HepG2 (cell line): ENCODE results near the gene MSRB2. TPM values are rescaled to one million over a fixed set of nuclear protein-coding genes. Genes with fewer than 3 reads are reported as not detected.

Experiments
- AGO2 ChIP-seq: fragments of 200-400 bp; formaldehyde crosslinking; optimal IDR thresholded peaks from 2 replicates; pipeline ENCODE3; 2017; ENCODE audit warnings: mild to moderate bottlenecking, low read depth, low read length, moderate library complexity
- CHD2 ChIP-seq: IDR thresholded peaks from 2 replicates; pipeline ENCODE4 v1.6.1; 2011; ENCODE audit warnings: low read depth, low read length, improper control_type of control experiment
- HDAC1 ChIP-seq: sonication (generic); formaldehyde crosslinking; IDR thresholded peaks from 2 replicates; pipeline ENCODE4 v1.5.1; 2020; ENCODE audit warnings: mild to moderate bottlenecking, missing genetic modification reagents
- KLF6 ChIP-seq: IDR thresholded peaks from 2 replicates; pipeline ENCODE4 v1.8.0; 2016; ENCODE audit warnings: missing biosample characterization, missing genetic modification reagents
- LCORL ChIP-seq, 2 experiments: fragments of 450-650 bp in 1 of 2; sonication (generic) in 1 of 2; formaldehyde crosslinking in 1 of 2; IDR thresholded peaks; 2 replicates each; pipeline versions ENCODE4 v1.5.0 to v1.6.1; 2017 to 2020; ENCODE audit warnings: antibody characterized with exemption in 1 of 2, missing genetic modification reagents in 1 of 2
- NCOR1 ChIP-seq: fragments of 200-600 bp; sonication (generic); IDR thresholded peaks from 2 replicates; pipeline ENCODE4 v1.7.0; 2017; ENCODE audit warnings: antibody characterized with exemption, low read length, borderline replicate concordance
- NFKBIZ ChIP-seq: IDR thresholded peaks from 2 replicates; pipeline ENCODE4 v1.6.1; 2018; ENCODE audit warnings: missing genetic modification reagents, missing compliant biosample characterization
- NR2F1 ChIP-seq, 2 experiments: fragments of 450-650 bp in 1 of 2; formaldehyde crosslinking in 1 of 2; IDR thresholded peaks; 2 replicates each; pipeline versions ENCODE4 v1.5.0 to v1.6.1; 2016 to 2020; ENCODE audit warnings: mild to moderate bottlenecking in 1 of 2, missing compliant biosample characterization in 1 of 2, missing genetic modification reagents in 1 of 2, moderate library complexity in 1 of 2
- POGZ ChIP-seq: sonication (generic); formaldehyde crosslinking; IDR thresholded peaks from 2 replicates; pipeline ENCODE4 v1.4.0; 2020; ENCODE audit warnings: mild to moderate bottlenecking, missing genetic modification reagents
- PTBP1 ChIP-seq: fragments of 200-400 bp; formaldehyde crosslinking; IDR thresholded peaks from 2 replicates; pipeline ENCODE4 v1.6.1; 2018; ENCODE audit warnings: low read length, low read depth; ENCODE audit not compliant: poor library complexity, severe bottlenecking
- TBX2 ChIP-seq: sonication (generic); formaldehyde crosslinking; IDR thresholded peaks from 2 replicates; pipeline ENCODE4 v1.5.0; 2020; ENCODE audit warnings: missing genetic modification reagents, mild to moderate bottlenecking, borderline replicate concordance
- THYN1 ChIP-seq: sonication (generic); formaldehyde crosslinking; IDR thresholded peaks from 2 replicates; pipeline ENCODE4 v1.8.1; 2023; ENCODE audit warnings: low read depth, mild to moderate bottlenecking, moderate library complexity, missing genetic modification reagents, borderline replicate concordance
- ZNF136 ChIP-seq: sonication (generic); formaldehyde crosslinking; IDR thresholded peaks from 2 replicates; pipeline ENCODE4 v1.8.1; 2022; ENCODE audit warnings: low read depth, mild to moderate bottlenecking, moderate library complexity, missing genetic modification reagents
- ZNF83 ChIP-seq: sonication (generic); formaldehyde crosslinking; IDR thresholded peaks from 2 replicates; pipeline ENCODE4 v1.4.0; 2020; ENCODE audit warnings: missing genetic modification reagents, mild to moderate bottlenecking, borderline replicate concordance
- polyA plus RNA-seq, 8 experiments: library from polyadenylated mRNA; depleted of rRNA in 3 of 8; stranded (reverse) in 7 of 8; unstranded in 1 of 8; fragments of >200 nt; fragmentation: Illumina TruSeq in 4 of 8; extraction: Trizol in 4 of 8; gene quantifications; 2 replicates each; pipeline versions ENCODE4 v1.2.1 to v1.2.3, GENCODE V29; 2011 to 2016; ENCODE audit warnings: low read depth in 4 of 8, missing spikeins in 1 of 8, mixed read lengths in 1 of 8; ENCODE audit not compliant: insufficient read depth in 1 of 8
- total RNA-seq, 5 experiments: library from RNA; depleted of rRNA; stranded (reverse); fragments of >200 nt; fragmentation: Illumina TruSeq; extraction: Trizol; gene quantifications; 2 replicates each; pipeline ENCODE4 v1.2.3, GENCODE V29; 2016; ENCODE audit warnings: low read depth in 1 of 5
- TF ChIP-seq, protein P1 (sequence below): sonication (generic); IDR thresholded peaks from 2 replicates; pipeline ENCODE4 v1.6.1; 2016; ENCODE audit warnings: low read depth, borderline replicate concordance
- TF ChIP-seq, protein P2 (sequence below): sonication (generic); formaldehyde crosslinking; IDR thresholded peaks from 2 replicates; pipeline ENCODE4 v1.4.0; 2020; ENCODE audit warnings: low read depth, mild to moderate bottlenecking, missing genetic modification reagents
- TF ChIP-seq, protein P3 (sequence below): sonication (generic); formaldehyde crosslinking; IDR thresholded peaks from 2 replicates; pipeline ENCODE4 v1.8.0; 2022; ENCODE audit warnings: mild to moderate bottlenecking, missing genetic modification reagents, moderate library complexity
- TF ChIP-seq, protein P4 (sequence below): sonication (generic); formaldehyde crosslinking; IDR thresholded peaks from 2 replicates; pipeline ENCODE4 v1.5.1; 2020; ENCODE audit warnings: mild to moderate bottlenecking, moderate library complexity, missing genetic modification reagents
- TF ChIP-seq, protein P5 (sequence below): sonication (generic); formaldehyde crosslinking; IDR thresholded peaks from 2 replicates; pipeline ENCODE4 v1.5.0; 2020; ENCODE audit warnings: mild to moderate bottlenecking, missing genetic modification reagents, moderate library complexity
- TF ChIP-seq, protein P6 (sequence below): sonication (generic); formaldehyde crosslinking; conservative IDR thresholded peaks from 2 replicates; pipeline ENCODE4 v1.8.0; 2022; ENCODE audit warnings: mild to moderate bottlenecking, moderate library complexity, missing genetic modification reagents

The MSRB2 gene
- total and polyA plus RNA-seq, 2 of the 13 experiments (the other 11 are each of a cell fraction or from before 2014, with no cell fraction given), result 8.3 to 22.1 TPM

DNA sequence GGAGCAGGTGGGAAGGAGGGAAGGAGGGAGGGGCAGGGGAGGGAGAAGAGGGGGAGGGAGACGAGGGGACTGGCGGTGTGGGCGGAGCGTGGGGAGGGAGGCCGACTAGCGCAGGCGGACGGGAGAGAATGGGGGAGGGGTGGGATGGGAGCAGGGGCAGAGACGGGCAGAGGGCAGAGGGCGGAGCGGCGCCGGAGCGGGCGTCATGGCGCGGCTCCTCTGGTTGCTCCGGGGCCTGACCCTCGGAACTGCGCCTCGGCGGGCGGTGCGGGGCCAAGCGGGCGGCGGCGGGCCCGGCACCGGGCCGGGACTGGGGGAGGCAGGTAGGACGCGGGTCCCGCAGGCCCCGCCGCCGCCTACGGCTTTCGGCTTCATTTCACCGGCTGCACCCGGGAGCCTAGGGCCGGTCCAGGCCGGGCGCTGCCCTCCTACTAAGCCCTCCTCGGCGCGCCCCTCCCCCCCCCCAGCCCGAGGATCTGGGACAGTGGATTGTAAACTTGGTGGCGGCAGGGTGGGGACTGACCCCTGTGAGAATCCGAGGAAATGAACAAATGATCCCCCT lies at the start of gene MSRB2 (continued):
- TF ChIP-seq, protein P1, sequence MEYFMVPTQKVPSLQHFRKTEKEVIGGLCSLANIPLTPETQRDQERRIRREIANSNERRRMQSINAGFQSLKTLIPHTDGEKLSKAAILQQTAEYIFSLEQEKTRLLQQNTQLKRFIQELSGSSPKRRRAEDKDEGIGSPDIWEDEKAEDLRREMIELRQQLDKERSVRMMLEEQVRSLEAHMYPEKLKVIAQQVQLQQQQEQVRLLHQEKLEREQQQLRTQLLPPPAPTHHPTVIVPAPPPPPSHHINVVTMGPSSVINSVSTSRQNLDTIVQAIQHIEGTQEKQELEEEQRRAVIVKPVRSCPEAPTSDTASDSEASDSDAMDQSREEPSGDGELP, result no peak
- TF ChIP-seq, protein P2, sequence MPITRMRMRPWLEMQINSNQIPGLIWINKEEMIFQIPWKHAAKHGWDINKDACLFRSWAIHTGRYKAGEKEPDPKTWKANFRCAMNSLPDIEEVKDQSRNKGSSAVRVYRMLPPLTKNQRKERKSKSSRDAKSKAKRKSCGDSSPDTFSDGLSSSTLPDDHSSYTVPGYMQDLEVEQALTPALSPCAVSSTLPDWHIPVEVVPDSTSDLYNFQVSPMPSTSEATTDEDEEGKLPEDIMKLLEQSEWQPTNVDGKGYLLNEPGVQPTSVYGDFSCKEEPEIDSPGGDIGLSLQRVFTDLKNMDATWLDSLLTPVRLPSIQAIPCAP (CRISPR knock-in tag), result no peak
- TF ChIP-seq CHD2, result peak; percentile 33; the same call in 1 of the 2 replicates
- TF ChIP-seq POGZ (CRISPR knock-in tag), result no peak
- TF ChIP-seq, protein P3, sequence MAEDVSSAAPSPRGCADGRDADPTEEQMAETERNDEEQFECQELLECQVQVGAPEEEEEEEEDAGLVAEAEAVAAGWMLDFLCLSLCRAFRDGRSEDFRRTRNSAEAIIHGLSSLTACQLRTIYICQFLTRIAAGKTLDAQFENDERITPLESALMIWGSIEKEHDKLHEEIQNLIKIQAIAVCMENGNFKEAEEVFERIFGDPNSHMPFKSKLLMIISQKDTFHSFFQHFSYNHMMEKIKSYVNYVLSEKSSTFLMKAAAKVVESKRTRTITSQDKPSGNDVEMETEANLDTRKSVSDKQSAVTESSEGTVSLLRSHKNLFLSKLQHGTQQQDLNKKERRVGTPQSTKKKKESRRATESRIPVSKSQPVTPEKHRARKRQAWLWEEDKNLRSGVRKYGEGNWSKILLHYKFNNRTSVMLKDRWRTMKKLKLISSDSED (CRISPR knock-in tag), result no peak
- peak; percentile 81 for TF ChIP-seq AGO2
- TF ChIP-seq ZNF136 (CRISPR knock-in tag), result no peak
- TF ChIP-seq, protein P4, sequence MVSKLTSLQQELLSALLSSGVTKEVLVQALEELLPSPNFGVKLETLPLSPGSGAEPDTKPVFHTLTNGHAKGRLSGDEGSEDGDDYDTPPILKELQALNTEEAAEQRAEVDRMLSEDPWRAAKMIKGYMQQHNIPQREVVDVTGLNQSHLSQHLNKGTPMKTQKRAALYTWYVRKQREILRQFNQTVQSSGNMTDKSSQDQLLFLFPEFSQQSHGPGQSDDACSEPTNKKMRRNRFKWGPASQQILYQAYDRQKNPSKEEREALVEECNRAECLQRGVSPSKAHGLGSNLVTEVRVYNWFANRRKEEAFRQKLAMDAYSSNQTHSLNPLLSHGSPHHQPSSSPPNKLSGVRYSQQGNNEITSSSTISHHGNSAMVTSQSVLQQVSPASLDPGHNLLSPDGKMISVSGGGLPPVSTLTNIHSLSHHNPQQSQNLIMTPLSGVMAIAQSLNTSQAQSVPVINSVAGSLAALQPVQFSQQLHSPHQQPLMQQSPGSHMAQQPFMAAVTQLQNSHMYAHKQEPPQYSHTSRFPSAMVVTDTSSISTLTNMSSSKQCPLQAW, result no peak
- TF ChIP-seq KLF6, result peak; percentile 68
- no peak for TF ChIP-seq PTBP1
- no peak for TF ChIP-seq LCORL (IDR thresholded peaks at IDR 0.05)
- 0 out of 2 replicates have a peak, but pooled peaks have one; percentile 23 for TF ChIP-seq LCORL (CRISPR knock-in tag; IDR thresholded peaks at IDR 0.05)
- TF ChIP-seq TBX2 (CRISPR knock-in tag), result peak; percentile 31; the same call in 1 of the 2 replicates
- TF ChIP-seq THYN1, result no peak
- peak in 1 of 2 experiments; percentile 49; a peak in 1 of 4 replicates for TF ChIP-seq NR2F1 (CRISPR knock-in tag; IDR thresholded peaks at IDR 0.05)
- no peak for TF ChIP-seq NCOR1
- TF ChIP-seq, protein P5, sequence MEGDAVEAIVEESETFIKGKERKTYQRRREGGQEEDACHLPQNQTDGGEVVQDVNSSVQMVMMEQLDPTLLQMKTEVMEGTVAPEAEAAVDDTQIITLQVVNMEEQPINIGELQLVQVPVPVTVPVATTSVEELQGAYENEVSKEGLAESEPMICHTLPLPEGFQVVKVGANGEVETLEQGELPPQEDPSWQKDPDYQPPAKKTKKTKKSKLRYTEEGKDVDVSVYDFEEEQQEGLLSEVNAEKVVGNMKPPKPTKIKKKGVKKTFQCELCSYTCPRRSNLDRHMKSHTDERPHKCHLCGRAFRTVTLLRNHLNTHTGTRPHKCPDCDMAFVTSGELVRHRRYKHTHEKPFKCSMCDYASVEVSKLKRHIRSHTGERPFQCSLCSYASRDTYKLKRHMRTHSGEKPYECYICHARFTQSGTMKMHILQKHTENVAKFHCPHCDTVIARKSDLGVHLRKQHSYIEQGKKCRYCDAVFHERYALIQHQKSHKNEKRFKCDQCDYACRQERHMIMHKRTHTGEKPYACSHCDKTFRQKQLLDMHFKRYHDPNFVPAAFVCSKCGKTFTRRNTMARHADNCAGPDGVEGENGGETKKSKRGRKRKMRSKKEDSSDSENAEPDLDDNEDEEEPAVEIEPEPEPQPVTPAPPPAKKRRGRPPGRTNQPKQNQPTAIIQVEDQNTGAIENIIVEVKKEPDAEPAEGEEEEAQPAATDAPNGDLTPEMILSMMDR, result no peak
- TF ChIP-seq, protein P6, sequence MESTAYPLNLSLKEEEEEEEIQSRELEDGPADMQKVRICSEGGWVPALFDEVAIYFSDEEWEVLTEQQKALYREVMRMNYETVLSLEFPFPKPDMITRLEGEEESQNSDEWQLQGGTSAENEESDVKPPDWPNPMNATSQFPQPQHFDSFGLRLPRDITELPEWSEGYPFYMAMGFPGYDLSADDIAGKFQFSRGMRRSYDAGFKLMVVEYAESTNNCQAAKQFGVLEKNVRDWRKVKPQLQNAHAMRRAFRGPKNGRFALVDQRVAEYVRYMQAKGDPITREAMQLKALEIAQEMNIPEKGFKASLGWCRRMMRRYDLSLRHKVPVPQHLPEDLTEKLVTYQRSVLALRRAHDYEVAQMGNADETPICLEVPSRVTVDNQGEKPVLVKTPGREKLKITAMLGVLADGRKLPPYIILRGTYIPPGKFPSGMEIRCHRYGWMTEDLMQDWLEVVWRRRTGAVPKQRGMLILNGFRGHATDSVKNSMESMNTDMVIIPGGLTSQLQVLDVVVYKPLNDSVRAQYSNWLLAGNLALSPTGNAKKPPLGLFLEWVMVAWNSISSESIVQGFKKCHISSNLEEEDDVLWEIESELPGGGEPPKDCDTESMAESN (CRISPR knock-in tag), result peak; percentile 58; the same call in 1 of the 2 replicates
- TF ChIP-seq HDAC1, result peak; percentile 46; the same call in 1 of the 2 replicates
- no peak for TF ChIP-seq NFKBIZ (CRISPR knock-in tag)
- TF ChIP-seq ZNF83, result no peak
